ENCODE results near the gene BRD4.
"Not testable (repeated sequence)": the region's sequence is repeated elsewhere in the genome, so short reads cannot be mapped to it uniquely, and the experiment has no call there.

BRD4 gene

DNA sequence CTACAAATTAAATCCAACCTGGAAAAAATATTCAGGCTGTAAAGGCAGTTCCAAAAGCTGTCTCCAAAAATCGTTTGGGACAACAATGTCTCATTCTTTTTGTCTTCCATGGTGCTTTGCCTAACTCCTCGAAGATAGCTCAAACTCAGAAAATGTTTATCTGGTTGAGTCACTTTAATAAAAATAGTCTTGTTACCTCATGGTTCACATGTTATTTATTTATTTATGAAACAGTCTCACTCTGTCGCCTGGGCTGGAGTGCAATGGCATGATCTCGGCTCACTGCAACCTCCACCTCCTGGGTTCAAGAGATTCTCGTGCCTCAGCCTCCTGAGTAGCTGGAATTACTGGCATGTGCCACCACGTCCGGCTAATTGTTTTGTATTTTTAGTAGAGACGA lies 4.9 kb upstream of the BRD4 start:
- no peak for TF ChIP-seq POLR2A (IDR thresholded peaks at IDR 0.05; ENCODE audit: low read depth, low read length)
- FAIRE-seq: no peak
- DNase-seq (ENCODE audit: insufficient read length, low spot score): no peak

DNA sequence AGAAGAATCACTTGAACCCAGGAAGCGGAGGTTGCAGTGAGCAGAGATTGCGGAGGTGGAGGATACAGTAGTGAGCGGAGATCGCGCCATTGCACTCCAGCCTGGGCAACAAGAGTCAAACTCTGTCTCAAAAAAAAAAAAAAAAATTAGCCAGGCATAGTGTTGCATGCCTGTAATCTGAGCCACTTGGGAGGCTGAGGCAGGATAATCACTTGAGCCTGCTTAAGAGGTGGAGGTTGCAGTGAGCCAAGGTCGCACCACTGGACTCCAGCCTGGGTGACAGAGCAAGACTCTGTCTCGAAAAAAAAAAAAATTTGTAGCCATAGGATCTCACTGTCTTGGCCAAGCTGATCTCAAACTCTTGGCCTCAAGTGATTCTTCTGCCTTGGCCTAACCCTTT lies 3.7 kb upstream of the BRD4 start:
- not testable (repeated sequence) for FAIRE-seq; DNase-seq (ENCODE audit: insufficient read length, low spot score)

DNA sequence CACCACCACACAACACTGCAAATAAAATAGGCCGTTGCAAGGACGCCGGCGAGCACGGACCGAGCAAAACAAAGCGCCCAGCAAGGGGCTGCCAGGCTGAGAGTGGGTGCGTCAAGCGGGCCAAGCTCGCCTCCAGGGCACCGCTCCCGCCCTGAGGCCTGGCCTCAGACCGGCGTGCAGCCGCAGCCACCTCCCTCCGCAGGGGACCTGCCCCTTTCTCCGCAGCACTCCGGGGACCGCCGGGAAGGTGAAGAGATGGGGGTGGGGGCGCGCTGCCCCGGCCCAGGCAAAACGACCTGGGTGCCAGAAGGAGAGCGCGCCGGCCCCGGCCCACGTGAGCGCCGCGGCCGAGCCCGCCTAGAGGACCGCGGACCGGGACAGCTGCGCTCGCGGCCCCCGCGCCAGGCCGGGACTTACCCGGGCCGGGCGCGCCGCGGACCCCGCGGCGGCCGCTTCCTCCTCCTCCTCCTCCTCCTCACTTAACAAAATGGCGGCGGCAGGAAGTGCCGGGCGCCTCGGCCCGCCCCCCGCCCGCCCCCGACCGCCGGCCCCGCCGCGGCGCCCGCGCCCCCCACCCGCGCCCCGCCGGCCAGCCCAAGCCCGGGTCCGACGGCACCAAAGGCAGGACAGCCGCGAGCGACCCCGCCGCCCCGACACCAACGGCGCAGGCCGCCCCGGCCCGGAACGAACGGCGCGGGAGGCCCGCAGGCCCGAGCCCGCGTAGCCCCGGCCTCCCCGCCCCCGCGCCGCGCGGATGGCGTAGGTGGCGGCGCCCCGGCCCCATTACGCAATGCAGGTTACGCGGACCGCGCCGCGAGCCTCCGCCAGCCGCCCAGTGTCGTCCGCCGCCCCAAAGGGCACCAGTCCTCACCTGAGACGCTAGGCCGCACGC lies 674 bp downstream of the BRD4 start:
- DNase-seq (ENCODE audit: insufficient read length, low spot score) (peak; percentile 62), FAIRE-seq (no peak)
- no peak for TF ChIP-seq POLR2A (IDR thresholded peaks at IDR 0.05; ENCODE audit: low read depth, low read length)

DNA sequence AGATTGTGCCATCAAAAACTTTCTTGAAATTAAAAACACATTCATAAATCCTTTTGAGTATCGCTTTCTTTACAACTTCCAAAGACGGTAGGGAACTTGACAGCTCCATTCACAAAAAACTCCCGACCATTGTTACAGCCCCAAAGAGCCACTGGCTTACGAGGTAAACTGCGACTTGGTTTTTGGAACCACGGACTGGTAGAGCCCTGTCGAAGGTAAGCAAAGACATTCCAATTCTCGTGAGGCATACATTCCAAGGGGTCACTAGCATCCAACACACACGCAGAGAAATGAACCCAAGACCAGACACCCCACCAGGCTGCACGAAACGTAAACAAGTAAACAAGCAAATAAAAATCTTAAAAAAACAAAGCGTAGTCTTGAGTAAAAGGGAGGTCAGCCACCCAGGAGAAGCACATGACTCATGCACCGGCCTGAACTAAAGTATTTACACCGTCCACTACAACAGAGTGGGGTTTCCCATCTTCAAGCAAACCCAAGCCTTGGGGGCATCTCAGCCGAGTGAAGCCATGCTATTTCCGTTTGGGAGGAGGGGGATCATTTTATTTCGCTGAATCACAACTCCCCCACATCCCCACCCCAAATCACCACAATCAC lies 1.4 kb downstream of the BRD4 start:
- TF ChIP-seq POLR2A (IDR thresholded peaks at IDR 0.05; ENCODE audit: low read depth, low read length): no peak
- FAIRE-seq (peak; percentile 43), DNase-seq (ENCODE audit: insufficient read length, low spot score) (peak; percentile 88)

DNA sequence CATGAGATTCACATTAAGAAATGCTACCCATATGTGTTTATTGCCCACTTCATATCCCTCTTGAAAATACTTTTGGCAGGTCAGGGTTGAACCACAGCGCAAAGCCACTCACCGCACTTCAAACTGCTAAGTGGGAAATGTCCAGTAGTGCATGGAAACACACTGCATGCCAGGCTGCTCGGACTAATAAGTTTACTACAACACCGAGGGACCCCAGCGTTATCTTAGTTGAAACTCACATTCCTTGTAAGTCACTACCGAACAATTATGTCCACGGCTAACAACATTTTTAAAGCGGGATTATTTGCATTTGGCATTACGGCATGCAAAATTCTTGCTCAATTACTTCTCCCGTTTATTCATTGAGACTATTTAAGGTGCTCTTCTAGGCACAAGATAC lies 4.0 kb downstream of the BRD4 start:
- DNase-seq (ENCODE audit: insufficient read length, low spot score): no peak
- FAIRE-seq: no peak
- no peak for TF ChIP-seq POLR2A (IDR thresholded peaks at IDR 0.05; ENCODE audit: low read depth, low read length)

DNA sequence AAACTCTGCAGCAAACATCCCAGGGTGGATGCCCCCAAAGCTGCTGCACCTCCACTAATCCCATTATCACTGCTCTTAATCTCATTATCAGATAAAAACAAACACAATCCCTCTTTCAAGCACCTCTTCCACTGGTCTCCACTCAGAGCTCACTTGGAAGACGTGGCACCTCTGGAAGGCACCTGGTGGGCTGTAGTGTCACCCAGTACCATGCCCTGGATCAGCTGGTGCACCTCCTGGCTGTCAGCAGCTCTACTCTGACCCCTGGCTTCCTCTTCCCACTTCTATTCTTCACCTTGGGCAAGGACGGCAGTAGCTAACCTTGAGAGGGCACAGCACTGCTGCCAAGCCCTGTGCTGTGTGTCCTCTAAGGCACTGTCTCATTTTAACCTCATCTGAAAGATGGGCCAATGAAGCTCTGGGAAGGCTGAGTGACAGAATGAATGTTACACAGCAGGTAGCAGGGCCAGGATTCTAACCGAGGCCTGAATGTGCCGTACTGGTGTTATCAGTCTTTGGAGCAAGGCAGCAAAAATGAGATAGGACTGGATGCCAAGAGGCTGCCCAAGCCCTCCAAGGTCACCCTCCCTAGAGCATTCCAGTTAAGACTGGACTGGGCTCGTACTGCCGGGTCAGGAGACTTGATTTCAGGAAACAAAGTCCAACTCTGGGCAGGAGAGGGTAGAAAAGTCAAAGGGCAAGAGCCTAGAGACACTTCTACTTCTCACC lies 7.4 kb downstream of the BRD4 start:
- no peak for TF ChIP-seq POLR2A (IDR thresholded peaks at IDR 0.05; ENCODE audit: low read depth, low read length)
- no peak for FAIRE-seq
- no peak for DNase-seq (ENCODE audit: insufficient read length, low spot score)

DNA sequence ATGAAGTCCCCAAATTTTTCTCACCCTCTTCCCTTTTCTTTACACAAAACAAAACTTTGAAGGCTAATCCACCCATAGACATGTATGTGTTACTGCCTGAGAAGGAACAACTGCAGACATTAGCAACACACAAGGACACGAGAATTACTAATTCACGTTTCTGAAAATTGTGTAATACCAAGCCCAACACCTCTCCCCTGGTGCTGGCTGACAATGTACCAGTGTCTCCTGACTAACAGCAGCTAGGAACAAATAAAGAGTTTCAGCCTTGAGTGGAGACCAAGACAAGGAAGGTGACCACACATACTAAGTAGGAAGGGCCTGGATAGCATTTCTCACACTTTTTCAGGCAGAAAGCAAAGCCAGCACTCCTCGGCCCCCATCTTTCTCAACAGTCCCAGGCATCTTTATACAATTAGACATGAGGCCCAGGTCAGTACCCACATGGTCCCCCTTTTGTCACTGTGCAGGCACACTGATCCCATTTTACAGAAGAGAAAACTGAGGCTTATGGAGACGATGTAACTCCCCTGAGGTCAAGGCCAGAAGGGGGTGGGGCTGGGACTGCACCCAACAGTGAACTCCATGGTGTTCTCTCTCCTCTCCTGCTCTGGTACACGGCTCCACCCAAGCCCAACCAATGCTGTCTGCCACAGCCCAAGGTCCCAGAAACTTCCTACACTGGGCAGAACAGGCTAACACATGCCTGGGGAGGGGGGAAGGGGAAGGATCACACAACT lies 8.7 kb downstream of the BRD4 start:
- DNase-seq (ENCODE audit: insufficient read length, low spot score) (no peak), FAIRE-seq (no peak)
- no peak for TF ChIP-seq POLR2A (IDR thresholded peaks at IDR 0.05; ENCODE audit: low read depth, low read length)

DNA sequence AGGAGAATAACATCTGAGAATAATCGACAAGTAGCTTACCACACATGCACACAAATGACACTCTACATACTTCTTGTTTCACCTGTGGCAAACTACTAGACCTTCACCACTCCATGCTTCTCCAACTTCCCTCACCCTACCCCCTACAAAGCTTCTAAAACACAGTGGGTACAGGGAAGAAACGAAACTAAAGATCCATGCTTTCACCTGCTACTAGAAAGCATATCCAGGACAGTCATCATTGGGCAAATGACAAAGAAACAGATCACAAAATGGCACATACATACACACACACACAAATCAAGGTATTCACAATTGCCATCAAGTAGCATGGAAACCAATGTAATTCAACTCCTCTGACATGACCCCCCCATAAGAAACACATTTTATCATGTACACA lies 10.6 kb downstream of the BRD4 start:
- TF ChIP-seq POLR2A (IDR thresholded peaks at IDR 0.05; ENCODE audit: low read depth, low read length): no peak
- FAIRE-seq: no peak
- no peak for DNase-seq (ENCODE audit: insufficient read length, low spot score)

DNA sequence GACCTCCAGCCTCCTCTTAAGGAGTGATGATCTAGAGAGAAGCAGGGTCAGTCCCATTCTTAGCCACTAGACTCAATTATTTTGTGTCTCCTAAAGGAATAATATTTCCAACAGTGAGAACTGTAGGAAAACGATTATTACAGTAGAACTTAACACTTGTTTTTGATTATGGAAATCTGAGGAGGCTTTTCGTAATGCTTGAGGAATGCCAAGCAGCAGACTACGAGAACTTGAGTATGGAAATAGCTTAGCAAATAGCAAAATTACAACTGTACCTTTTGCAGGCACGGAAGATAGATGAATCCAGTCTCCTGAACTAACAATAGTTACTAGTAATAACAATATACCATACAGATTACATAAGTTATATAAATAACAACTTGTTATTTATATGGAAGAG lies 12.2 kb downstream of the BRD4 start:
- no peak for TF ChIP-seq POLR2A (IDR thresholded peaks at IDR 0.05; ENCODE audit: low read depth, low read length)
- DNase-seq (ENCODE audit: insufficient read length, low spot score) (no peak), FAIRE-seq (no peak)

DNA sequence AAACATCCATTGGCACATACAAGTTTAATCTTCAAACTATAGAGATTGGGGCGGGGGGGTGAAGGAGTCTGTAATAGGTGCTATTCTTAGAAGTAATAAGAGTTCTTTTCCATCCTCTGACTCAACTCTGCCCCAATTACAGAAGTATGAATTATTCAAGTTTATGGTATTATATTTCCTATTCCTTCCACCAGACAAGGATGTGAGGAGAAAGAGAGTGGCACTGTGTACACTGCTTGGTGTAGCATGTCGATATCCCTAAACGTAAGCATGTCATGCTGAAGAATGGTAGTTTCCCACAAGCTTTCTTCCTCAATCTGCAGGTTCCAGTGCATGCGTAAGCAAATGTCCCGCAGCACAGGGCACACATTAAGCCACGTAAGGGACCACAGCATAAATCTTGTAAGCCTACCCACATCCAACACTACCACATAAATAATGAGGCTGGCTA lies 14.1 kb downstream of the BRD4 start:
- FAIRE-seq: no peak
- no peak for TF ChIP-seq POLR2A (IDR thresholded peaks at IDR 0.05; ENCODE audit: low read depth, low read length)
- no peak for DNase-seq (ENCODE audit: insufficient read length, low spot score)

DNA sequence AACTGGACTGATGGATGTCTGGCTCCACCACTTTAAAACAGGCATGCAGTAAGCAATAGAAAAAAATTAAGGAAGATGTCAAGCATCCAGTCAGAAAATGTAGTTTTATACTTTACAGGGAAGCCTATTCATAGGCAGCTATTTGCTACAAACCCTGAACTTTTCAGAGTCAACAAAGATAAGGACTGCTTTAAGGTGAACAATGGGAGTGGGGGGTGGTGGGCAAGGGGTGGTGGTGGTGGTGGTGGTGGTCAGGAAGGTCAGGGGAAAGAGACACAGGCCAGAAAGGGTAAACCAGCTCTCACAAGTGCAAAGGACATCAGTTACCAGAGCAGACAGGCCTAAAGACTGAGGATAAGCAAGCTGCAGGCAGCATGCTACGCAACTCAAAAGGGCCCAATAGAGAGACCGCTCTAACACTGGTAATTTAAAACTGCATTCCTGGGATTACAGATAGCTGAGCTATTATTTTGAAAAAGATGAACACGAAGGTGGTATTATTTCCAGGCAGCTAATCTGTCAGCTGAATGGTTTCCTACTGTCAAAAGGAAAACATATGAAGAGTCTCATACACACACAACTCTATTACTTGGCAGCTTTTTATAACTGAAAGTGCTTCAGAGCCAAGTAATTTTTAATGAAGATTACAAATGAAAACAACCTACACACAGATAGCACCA lies 14.8 kb downstream of the BRD4 start:
- DNase-seq (ENCODE audit: insufficient read length, low spot score) (no peak), FAIRE-seq (no peak)
- no peak for TF ChIP-seq POLR2A (IDR thresholded peaks at IDR 0.05; ENCODE audit: low read depth, low read length)

DNA sequence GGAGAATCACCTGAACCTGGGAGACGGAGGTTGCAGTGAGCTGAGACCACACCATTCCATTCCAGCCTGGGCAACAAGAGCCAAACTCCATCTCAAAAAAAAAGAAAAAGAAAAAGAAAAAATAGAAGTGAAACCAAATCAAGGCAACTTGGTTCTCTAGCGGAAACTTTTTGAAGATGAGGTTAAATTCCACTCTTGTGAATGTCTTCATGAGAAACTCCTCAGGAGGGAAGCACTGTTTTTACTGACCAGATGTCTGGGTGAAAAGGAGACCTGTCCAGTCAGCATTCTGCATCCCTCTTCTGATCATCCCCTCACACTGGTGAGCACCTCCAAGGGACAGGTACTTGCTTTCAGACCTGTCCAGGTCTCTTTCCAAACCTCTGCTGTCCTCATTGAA lies 15.8 kb downstream of the BRD4 start:
- DNase-seq (ENCODE audit: insufficient read length, low spot score): no peak
- no peak for FAIRE-seq
- no peak for TF ChIP-seq POLR2A (IDR thresholded peaks at IDR 0.05; ENCODE audit: low read depth, low read length)

DNA sequence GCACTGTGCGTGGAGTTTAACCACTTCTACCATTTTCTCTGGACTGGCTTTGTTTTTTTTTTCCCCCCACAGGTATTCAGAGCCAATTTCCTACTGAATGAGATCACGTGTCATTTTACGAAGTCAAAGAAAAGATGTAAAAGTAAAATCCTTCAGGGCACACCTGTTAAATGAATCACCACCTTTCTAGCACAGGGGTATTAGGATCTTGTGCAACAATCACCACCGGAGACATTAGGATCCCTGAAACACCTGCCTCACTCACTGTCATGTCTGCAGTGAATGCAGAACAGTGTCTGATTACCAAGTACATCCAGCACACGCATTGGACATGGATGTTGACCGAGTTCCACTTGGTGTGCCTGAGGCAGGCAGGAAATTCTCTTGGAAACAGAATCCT lies 17.2 kb downstream of the BRD4 start:
- no peak for TF ChIP-seq POLR2A (IDR thresholded peaks at IDR 0.05; ENCODE audit: low read depth, low read length)
- no peak for FAIRE-seq
- DNase-seq (ENCODE audit: insufficient read length, low spot score): no peak
